Measurements from ENCODE around the gene GNB3.
"Not testable (repeated sequence)": the region's sequence is repeated elsewhere in the genome, so short reads cannot be mapped to it uniquely, and the experiment has no call there.

Gene GNB3

GRCh38 chr12:6860942-6861341, 20.2 kb downstream of the GNB3 start:
- DNase-seq (ENCODE audit: low read depth): no peak

DNA sequence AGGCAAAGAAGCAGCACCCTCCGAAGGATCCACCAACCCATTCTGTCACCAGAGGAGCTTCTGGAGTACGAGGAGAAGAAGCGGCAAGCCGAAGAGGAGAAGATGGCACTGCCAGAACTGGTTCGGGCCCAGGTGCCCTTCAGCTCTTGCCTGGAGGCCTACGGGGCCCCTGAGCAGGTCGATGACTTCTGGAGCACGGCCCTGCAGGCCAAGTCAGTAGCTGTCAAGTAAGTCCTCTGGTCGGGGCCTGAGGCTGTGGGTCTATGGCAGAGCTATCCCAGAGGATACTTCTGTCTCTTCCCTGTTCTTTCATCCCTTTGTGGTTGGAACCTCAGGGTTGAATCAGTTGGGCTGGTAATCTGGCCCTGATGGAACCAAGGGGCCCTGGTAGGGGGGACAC, 20.7 kb downstream of the GNB3 start:
- DNase-seq (ENCODE audit: low read depth): no peak

DNA sequence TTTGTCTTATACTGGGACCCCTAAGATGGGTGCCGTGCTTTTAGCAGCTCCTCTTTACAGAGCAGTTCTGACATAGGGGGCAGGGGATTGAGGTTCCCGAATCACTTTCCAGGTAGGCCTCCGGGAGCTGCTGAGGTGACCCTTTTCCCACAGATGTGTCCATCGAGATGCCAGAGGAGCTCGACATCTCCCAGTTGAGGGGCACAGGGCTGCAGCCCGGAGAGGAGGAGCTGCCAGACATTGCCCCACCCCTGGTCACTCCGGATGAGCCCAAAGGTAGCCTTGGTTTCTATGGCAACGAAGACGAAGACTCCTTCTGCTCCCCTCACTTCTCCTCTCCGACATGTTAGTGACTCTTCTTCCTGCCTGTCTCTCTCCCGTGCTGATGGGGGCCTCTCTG, 22.3 kb downstream of the GNB3 start:
- no peak for DNase-seq (ENCODE audit: low read depth)

- no peak for DNase-seq (ENCODE audit: low read depth)
Observed at GRCh38 chr12:6863586-6864321, 23.0 kb downstream of the GNB3 start.

- not testable (repeated sequence) for DNase-seq (ENCODE audit: low read depth)
Observed at GRCh38 chr12:6865307-6865706, 24.6 kb downstream of the GNB3 start.

GRCh38 chr12:6866163-6866919, 25.6 kb downstream of the GNB3 start:
- no peak for DNase-seq (ENCODE audit: low read depth)

- DNase-seq (ENCODE audit: low read depth): no peak
Observed at GRCh38 chr12:6866920-6867412, 26.2 kb downstream of the GNB3 start.

DNA sequence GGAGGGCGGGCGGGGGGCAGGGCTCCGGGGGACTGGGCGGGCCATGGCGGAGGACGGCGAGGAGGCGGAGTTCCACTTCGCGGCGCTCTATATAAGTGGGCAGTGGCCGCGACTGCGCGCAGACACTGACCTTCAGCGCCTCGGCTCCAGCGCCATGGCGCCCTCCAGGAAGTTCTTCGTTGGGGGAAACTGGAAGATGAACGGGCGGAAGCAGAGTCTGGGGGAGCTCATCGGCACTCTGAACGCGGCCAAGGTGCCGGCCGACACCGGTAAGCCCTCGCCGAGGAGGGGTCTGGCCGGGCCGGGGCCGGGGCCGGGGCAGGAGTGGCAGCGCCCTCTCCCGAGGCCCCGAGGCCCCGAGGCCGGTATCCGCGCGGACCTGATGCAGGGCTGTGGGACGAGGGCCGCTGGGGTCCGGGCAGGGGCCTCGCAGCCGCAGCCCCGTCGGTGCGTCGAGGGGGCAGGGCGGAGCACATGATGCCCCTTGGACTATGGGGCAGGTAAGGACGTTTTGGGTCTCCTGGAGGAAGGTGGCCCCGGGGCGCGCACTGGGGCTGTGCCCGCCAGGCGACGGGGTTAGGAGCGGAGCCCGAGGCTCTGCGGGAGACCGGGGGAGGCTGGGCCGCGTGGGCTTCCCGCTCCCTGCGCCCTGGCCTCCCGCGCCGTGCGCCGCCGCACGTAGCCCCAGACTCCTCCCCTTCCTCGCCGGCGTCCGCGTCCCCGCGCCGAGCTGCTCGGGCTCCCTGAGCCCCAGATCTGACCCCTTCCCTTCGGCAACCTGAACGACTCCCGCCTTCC, 26.9 kb downstream of the GNB3 start, which contains the start of gene TPI1:
Gene TPI1, plus strand, starts transcription at position 119 of the 798 bp plus-strand sequence. Its CDS starts 36 bp downstream, at position 155.
- DNase-seq (ENCODE audit: low read depth): peak; percentile 54

DNA sequence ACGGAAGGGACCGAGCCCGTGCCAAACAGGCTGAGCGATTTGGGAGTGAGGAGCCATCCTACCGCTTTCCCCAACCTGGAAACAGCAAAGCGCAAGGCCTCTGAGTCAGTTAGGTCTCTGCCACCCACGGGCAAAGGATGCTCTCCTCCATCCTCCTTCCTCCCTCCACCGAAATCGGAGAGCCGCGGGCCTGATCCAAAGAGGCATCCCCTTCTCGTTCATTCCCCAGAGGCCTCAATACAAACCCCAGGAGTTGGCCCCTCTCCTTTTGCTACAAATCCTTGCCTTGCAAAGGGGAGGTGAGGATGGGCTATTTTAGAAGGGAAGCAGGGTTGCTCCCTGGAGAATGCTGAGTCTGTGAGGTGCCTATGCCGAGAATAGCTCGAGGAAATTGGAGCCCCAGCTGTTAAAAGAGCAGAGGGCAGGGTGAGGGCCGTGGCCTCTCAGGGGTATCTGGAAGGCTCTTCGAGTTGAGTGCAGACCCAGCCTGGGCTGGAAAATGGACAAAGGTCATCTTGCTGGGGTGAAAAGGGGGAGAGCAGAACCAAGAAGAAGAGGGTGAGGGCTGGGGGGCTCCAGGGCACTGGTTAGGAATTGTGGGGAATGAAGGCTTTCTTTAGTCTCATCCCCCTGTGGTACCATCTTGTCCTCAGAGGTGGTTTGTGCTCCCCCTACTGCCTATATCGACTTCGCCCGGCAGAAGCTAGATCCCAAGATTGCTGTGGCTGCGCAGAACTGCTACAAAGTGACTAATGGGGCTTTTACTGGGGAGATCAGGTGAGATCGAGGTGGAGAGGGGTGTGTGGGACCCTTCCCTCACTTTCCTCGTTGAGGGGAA, 27.7 kb downstream of the GNB3 start:
- DNase-seq (ENCODE audit: low read depth): no peak

DNA sequence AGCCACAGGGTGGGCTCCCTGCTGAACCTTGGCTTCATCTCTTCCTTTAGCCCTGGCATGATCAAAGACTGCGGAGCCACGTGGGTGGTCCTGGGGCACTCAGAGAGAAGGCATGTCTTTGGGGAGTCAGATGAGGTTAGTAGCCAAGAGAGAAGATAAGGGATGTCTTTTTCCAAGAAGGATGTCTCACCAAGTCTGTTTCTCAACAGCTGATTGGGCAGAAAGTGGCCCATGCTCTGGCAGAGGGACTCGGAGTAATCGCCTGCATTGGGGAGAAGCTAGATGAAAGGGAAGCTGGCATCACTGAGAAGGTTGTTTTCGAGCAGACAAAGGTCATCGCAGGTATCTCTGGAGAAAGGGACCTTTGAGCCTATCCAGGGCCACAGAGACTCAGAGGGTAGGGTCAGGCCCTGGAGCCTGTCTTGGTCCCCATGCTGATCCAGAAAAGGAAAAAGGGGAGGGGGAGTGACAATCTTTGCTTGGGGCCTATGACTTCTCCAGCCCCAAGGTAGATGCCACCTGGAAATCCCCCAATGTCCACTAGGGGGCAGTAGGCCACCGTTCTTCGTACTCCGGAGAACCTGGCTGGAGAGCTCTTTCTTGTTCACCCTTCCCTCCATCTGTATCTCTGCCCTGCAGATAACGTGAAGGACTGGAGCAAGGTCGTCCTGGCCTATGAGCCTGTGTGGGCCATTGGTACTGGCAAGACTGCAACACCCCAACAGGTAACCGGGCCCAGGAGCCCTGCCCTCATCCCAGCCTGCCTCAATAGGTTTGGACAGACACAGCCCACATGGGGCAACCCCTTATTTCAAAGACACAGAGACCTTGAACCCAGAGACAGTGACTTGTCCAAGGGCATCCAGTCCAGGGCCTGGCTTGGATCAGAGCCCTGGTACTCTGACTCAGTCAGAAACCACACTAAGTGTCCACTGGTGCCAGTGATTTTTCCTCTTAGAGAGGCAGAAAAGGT, 28.6 kb downstream of the GNB3 start:
- no peak for DNase-seq (ENCODE audit: low read depth)

DNA sequence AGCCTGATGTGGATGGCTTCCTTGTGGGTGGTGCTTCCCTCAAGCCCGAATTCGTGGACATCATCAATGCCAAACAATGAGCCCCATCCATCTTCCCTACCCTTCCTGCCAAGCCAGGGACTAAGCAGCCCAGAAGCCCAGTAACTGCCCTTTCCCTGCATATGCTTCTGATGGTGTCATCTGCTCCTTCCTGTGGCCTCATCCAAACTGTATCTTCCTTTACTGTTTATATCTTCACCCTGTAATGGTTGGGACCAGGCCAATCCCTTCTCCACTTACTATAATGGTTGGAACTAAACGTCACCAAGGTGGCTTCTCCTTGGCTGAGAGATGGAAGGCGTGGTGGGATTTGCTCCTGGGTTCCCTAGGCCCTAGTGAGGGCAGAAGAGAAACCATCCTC, 29.6 kb downstream of the GNB3 start:
- DNase-seq (ENCODE audit: low read depth): not testable (repeated sequence)

DNA sequence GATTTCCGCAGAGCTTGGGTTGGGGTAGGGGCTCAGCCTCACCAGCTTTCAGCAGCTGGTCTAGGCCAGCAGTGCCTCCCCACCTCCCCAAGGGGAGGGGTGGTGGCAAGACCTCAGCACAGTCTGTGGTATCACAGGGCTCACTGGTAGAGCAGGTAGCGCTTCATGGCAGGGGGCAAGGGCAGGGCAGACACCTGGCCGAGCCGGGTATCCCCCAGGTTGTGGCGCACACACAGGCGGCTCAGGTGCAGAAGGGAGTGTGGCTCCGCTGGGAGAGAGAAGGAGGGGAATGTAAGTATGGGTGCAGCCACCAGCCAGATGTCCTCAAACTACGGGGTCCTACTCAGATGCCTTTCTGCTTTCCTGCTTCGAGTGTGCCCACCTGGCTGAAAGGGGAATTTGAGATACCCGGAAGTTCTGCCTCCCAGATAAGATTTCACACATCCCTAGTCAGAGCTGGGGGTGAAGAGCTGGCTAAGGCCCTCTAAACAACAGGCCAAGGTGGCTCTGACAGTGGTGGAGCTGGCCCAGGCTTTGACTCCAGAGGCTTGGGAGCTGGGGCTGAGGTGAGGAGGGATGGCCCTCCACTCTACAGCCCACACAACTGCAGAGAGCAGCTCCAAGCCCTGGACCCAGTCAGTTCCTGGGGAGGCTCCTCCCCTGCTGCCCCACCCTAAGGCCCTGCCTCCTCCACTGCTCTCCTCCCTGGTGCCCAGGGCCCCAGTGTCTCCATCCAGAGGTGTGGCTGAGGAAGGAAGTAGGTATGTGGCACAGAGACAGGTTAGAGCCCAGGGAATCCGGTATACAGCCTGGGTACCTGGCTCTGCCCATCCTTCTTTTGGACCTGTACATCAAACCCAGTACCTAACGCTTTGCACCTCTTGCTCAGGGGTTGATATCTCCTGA, 30.6 kb downstream of the GNB3 start:
- no peak for DNase-seq (ENCODE audit: low read depth)

DNA sequence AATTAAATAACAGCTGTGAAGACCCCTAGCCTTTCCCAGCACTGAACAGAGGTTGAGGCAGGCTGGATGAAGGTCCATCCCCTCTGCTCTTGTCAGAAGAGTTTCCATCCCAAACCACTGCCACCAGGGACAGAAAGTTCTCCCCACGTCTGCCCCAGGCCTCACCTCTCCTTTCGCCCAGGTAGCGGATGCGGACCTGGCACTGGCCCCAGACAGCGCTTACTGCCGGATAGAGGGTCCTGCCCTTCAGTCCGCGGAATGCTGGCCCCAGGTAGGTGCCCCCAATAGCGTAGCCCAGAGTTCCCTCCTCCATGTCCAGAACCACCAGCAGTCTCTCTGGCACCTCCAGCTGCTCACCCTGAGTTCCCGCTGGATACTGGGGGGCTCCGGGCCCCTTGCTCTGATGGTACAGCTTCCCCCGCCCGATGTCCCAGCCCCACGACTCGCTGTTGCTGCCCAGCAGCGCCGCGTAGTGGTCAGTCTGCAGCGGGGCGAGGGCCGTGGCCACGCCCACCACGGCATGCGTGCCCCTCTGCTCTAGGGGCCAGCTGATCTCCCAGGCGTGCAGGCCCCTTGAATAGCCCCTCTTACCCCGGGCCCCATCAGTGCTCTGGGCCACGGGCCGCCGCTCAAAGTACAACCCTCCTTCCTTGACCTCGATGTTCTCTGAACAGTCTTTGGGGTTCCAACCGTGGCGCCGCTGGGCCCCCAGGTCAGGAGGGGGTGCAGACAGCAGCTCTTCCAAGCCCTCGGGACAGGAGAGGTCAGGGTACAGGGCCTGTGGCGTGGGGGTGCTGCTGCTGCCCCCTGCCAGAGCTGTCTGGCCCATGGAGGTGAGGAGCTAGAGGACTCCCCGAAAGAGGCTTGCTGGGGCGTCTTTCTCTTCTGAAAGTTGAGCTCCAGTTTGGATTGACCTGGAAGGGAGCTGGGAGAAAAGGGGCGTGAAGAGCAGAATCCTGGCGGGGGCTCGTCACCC, 31.6 kb downstream of the GNB3 start:
- DNase-seq (ENCODE audit: low read depth): no peak

DNA sequence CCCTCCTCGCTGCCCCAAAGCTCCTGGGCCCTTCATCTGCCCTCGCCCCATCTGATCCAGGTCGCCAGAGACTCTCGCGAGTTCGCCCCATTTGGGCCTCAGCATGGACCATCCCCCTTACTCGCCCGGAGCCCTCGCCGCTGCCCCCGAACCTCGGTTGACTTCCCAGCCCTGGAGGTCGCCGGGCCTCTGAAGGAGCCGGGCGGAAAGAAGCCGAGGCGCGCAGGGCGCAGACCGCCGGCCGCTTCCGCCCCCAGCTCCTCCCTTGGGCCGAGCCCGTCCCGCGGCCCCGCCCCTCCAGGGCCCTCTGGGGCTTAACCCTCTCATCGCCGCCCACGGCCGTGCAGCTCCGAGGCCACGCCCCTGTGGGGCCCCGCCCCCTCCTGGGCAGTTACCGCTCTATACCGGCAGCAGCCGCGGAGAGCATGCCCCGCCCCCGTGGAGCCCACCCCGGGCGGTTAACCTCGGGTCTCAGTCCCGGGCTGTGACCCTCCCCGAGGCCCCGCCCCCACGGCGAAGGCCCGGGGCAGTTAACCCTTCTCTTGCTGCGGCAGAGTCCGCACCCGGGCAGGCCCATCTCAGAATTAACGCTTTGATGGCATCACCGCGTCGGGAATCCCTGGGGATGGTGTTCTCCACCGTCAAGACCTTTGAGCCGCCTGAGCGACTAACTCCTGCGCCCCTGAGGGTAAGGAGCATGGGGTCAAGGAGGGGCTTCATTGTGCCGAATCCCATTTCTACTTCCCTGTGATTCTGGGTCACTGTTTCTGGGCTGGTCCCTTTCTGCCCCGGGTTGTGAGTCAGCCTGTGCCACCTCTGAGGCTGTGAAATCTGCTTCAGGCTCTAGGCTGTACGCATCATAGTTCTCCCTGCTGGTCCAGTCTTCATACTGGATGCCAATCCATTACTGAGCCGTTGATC, 32.6 kb downstream of the GNB3 start, which contains the start of gene SPSB2:
Gene SPSB2, minus strand, starts transcription at position 210 of the 921 bp plus-strand sequence. CDS start 402 bp downstream, outside the sequence.
- peak; percentile 93 for DNase-seq (ENCODE audit: low read depth)

GRCh38 chr12:6874015-6874368, 33.3 kb downstream of the GNB3 start:
- not testable (repeated sequence) for DNase-seq (ENCODE audit: low read depth)

GRCh38 chr12:6879824-6880223, 39.1 kb downstream of the GNB3 start:
- not testable (repeated sequence) for DNase-seq (ENCODE audit: low read depth)

- DNase-seq (ENCODE audit: low read depth): no peak
Observed at GRCh38 chr12:6883252-6883651, 42.5 kb downstream of the GNB3 start.

Data from stromal cell of bone marrow (primary cell).